ENCODE measurements around the gene LAMB4. TPM values are rescaled to one million over a fixed set of nuclear protein-coding genes. Genes with fewer than 3 reads are reported as not detected.

Gene LAMB4
- total RNA-seq, 1 donor = 0.45 TPM

DNA sequence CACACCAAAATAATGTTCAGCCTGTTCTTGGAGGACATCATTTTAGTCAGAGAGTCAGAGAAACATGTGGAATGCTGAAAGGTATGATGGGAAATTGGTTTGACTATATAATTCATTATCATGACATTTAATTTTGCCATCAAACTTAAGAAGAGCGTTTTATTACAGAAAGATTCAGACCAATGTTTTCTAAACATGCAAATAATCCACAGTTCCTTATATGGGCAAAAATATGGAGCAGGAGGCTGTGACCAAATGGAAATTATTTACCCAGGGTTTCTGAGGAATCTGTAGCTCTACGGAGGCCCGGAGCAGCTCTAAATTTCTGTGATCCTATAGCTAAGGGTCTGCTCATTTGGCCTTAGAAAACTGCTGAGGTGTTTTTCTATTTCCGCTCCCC is 33.2 kb downstream of the LAMB4 start:
- no peak overlapping the region for H3K4me3 ChIP-seq (ENCODE audit: low read depth, low read length)
- no peak for DNase-seq (ENCODE audit: low read depth)
- TF ChIP-seq, protein P1, sequence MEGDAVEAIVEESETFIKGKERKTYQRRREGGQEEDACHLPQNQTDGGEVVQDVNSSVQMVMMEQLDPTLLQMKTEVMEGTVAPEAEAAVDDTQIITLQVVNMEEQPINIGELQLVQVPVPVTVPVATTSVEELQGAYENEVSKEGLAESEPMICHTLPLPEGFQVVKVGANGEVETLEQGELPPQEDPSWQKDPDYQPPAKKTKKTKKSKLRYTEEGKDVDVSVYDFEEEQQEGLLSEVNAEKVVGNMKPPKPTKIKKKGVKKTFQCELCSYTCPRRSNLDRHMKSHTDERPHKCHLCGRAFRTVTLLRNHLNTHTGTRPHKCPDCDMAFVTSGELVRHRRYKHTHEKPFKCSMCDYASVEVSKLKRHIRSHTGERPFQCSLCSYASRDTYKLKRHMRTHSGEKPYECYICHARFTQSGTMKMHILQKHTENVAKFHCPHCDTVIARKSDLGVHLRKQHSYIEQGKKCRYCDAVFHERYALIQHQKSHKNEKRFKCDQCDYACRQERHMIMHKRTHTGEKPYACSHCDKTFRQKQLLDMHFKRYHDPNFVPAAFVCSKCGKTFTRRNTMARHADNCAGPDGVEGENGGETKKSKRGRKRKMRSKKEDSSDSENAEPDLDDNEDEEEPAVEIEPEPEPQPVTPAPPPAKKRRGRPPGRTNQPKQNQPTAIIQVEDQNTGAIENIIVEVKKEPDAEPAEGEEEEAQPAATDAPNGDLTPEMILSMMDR (IDR thresholded peaks at IDR 0.05; ENCODE audit: insufficient read depth, low read length) = no peak

DNA sequence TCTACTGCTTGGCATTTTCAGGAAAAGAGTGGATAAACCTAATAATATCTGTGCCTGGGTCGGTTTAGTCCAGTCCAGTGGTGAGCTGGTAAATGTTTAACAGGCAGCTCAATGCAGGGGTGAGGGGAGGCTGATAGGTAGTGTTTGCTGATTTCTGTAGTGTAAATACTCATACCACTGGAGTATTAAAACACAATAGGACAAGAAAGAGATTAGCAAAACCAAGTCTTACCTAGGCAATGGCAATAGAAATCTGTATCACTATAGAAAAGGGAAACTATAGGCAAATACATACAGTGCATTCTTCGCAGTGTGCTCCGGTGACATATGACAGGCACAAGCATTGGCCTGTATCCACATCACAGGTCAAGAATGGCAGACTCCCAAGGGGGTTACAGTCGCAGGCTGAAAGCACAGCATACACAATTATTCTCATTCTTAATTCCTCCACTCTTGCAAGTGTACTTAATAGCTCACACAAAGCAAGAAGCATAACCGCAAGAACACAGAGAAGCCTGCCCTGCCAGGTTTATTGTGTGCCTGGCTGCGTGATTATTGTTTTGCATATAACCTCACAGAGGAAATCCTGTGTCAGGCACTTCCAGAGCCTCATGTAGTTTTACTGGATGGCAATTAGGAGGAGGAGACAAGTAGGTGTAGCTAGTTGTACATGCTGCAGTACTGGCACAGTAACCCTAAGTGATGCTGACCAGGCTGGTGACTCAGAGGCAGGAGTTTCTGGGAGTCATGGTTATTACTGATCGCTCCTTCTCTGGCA is 35.0 kb downstream of the LAMB4 start:
- H3K4me3 ChIP-seq (ENCODE audit: low read depth, low read length) = peak overlapping the region; percentile 20
- DNase-seq (ENCODE audit: low read depth) = peak; percentile 95
- TF ChIP-seq, protein P1 (IDR thresholded peaks at IDR 0.05; ENCODE audit: insufficient read depth, low read length) = no peak

DNA sequence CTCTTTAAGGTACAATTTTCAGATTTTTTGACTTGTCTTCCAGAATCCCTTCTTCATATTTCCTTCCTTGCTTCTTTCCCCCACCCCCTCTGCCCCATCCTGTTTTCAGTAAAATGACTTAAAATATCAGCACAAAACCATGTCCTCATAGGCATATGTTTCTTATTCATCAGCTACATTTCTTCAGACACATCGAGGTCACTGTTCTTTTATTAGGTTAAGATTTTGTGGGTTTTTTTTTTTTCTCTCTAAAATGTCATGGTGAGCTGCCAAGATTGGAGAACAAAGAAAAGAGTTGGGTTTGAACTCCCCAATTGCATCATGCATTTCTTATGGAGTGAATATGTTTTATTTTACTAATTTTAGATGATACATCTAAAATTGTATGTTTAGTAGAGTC is 35.8 kb downstream of the LAMB4 start:
- TF ChIP-seq, protein P1 (IDR thresholded peaks at IDR 0.05; ENCODE audit: insufficient read depth, low read length) = no peak
- H3K4me3 ChIP-seq (ENCODE audit: low read depth, low read length) = no peak overlapping the region
- peak; percentile 97 for DNase-seq (ENCODE audit: low read depth)

DNA sequence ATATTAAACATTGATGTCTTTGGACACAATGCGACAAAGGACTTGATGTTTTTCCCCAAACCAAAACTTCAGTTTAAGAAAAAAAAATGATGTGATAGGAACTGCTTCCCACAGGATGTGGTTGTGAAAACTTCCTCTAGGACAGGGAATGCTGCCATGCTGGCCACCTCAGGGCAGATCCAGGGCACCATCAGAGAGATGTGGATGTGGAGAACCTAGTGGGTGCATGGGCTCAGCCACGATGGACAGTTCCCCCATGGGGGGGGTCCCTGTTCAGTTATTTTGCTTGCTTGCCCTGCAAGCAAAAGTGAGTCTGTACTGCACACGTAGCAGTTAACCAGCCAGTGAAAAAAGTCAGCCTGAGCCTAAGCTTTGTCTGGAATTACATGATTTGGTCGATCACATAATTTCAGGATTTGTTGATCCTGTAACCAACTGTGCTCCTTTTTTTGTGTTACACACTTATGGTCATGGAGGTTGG is 36.3 kb downstream of the LAMB4 start:
- peak; percentile 57 for DNase-seq (ENCODE audit: low read depth)
- TF ChIP-seq, protein P1 (IDR thresholded peaks at IDR 0.05; ENCODE audit: insufficient read depth, low read length) = peak; percentile 9
- H3K4me3 ChIP-seq (ENCODE audit: low read depth, low read length) = no peak overlapping the region

DNA sequence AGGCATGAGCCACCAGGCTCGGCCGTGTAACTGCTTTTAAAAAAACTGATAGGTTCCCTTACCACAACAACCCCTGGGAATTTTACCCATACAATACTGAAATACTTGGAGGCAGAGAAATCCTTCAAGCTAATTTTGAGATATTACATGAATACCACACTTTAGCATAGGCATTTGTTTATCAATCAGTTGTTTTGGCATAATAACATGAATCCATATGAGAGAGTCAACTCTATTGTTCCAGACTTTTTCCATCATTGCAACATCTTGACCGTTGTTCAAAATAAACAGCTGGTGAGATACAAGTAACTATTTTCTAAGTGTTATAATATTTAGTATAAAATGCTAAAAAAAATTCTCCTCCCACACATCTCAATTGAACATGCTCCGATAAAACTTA is 36.8 kb downstream of the LAMB4 start:
- H3K4me3 ChIP-seq (ENCODE audit: low read depth, low read length) = no peak overlapping the region
- peak; percentile 87 for DNase-seq (ENCODE audit: low read depth)
- TF ChIP-seq, protein P1 (IDR thresholded peaks at IDR 0.05; ENCODE audit: insufficient read depth, low read length) = no peak

DNA sequence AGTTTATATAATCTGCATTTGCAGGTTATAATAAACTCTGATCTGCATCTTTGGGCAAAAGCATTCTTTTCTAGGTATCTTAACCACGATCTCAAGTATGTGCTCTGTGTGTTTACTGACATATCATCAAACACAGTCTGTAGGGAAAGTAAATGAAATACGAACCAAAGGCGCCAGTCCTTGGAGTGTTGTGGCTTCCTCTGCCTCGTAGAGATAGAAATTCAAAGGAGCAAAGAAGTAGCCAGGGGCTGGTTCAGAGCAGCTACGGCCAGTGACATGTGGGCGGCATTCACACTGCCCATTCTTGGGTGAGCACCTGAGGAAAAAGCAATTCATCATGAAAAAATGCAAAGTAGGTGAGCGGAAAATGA is 38.7 kb downstream of the LAMB4 start:
- no peak overlapping the region for H3K4me3 ChIP-seq (ENCODE audit: low read depth, low read length)
- TF ChIP-seq, protein P1 (IDR thresholded peaks at IDR 0.05; ENCODE audit: insufficient read depth, low read length) = no peak
- no peak for DNase-seq (ENCODE audit: low read depth)
